LNCaP clone FGC (cell line): ENCODE data around the gene PGBD5.

Experiments used
- DNase-seq: peaks from one replicate; pipeline ENCODE4 v3.0.0-alpha.2; 2011; ENCODE audit warnings: low read depth
- H3K4me3 ChIP-seq: 2 replicates; pipeline ENCODE4 v1.5.1; 2011; ENCODE audit warnings: mild to moderate bottlenecking, low read depth, low read length, control low read depth
- TF ChIP-seq, protein P1 (sequence below): IDR thresholded peaks from 2 replicates; pipeline ENCODE4 v1.5.1; 2012; ENCODE audit warnings: mild to moderate bottlenecking; ENCODE audit not compliant: control insufficient read depth, insufficient read depth; ENCODE audit errors: extremely low read depth

PGBD5 gene

GRCh38 chr1:230384380-230385157, 41.6 kb downstream of the PGBD5 start:
- H3K4me3 ChIP-seq, result no peak overlapping the region
- no peak for DNase-seq
- TF ChIP-seq, protein P1, sequence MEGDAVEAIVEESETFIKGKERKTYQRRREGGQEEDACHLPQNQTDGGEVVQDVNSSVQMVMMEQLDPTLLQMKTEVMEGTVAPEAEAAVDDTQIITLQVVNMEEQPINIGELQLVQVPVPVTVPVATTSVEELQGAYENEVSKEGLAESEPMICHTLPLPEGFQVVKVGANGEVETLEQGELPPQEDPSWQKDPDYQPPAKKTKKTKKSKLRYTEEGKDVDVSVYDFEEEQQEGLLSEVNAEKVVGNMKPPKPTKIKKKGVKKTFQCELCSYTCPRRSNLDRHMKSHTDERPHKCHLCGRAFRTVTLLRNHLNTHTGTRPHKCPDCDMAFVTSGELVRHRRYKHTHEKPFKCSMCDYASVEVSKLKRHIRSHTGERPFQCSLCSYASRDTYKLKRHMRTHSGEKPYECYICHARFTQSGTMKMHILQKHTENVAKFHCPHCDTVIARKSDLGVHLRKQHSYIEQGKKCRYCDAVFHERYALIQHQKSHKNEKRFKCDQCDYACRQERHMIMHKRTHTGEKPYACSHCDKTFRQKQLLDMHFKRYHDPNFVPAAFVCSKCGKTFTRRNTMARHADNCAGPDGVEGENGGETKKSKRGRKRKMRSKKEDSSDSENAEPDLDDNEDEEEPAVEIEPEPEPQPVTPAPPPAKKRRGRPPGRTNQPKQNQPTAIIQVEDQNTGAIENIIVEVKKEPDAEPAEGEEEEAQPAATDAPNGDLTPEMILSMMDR, result no peak

DNA sequence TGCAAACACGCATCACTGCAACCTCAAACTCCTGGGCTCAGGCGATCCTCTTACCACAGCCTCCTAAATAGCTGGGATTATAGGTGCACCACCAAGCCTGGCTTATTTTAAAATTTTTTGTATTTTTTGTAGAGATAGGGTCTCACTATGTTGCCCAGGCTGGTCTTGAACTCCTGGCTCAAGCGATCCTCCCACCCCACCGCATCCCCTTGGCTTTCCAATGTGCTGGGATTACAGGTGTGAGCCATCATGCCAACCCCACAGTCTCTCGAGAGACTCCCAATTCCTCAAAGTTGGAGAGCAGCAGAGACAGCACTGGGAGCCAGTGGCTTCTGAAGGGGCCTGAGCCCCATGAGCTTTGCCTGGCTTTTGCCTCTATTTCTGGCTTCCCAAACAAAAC, 42.7 kb downstream of the PGBD5 start:
- no peak overlapping the region for H3K4me3 ChIP-seq
- DNase-seq, result no peak
- TF ChIP-seq, protein P1, result no peak

DNA sequence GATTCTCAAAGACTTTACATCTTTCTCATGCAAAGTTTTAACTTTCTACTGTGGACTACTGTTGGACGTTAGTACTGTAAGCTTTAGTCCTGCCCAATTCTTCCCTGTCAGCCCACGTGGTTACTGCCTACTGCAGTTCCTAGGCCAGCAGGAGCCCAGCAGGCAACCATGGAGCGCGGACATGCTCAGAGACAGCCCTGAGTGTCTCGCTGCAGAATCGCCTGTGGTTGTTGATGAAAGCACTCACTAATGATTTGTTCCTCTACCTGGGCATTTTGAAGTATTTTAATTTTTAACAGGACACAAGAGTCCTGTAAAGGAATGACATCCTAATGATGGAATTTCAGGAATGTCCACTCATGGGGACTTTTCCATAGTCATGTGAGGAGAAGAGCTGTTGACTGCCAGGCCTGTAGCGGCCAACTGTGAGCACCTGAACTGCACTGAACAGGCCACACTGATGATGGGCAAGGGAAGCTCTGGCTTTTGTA, 44.1 kb downstream of the PGBD5 start:
- DNase-seq, result peak; percentile 1
- H3K4me3 ChIP-seq, result no peak overlapping the region
- TF ChIP-seq, protein P1, result no peak

DNA sequence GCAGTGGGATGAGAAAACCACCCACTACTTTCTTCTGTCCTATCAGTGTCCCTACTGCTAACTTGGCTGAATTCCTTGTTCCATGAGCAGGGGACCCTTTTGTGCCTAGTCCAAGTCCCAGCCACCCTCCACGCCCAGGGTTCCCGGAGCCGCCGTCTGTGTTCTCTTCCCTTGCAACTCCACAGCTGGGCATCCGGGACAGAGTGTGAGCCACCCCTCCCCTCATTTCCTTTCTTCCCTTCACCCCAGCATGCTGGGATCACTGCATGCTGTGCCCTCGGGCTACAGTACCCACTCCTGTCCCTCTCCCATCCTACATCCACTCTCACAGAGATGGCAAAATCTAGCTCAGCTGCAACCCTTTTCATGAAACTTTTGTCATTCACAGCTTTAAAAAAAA, 44.5 kb downstream of the PGBD5 start:
- no peak overlapping the region for H3K4me3 ChIP-seq
- TF ChIP-seq, protein P1, result no peak
- no peak for DNase-seq

- H3K4me3 ChIP-seq, result no peak overlapping the region
- TF ChIP-seq, protein P1, result no peak
- DNase-seq, result peak; percentile 36
These were observed 45.1 kb downstream of the PGBD5 start for GRCh38 chr1:230381049-230381467.

DNA sequence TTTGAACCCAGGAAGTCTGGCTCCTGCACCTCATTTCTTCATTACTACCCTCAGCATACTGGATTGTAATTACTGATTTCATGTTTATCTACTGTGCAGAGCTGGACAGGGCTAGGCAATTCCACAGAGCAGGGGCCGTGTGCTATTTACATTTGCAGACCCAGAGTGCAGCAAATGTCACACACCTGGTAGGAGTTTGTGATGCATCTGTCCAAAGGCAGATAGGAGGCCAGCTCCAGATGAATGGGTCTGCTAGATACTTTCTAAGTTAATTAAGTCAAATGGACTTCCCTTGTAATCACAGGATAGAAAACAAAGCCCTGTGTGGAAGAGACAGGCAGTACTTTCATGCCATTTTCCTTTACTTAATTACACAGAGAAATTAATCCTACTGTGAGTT, 46.2 kb downstream of the PGBD5 start:
- TF ChIP-seq, protein P1, result no peak
- no peak for DNase-seq
- no peak overlapping the region for H3K4me3 ChIP-seq

DNA sequence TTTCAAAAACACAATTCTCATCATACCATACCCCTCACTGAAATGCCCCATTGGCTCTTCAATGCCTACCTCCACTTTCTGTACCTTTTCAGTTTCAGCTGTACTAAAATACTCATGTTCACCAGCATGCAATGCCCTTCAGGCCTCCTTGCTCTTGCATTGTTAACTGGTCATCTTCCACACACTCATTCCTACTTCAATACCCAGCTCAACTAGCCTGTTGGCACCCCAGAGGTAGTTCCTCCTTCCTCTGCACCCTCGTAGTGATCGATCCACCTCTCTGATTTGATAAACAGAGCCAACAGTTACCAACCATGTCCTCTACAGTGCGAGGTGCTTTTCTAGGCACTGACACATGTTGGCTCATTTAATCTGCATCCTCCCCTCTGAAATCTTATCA, 46.7 kb downstream of the PGBD5 start:
- DNase-seq, result no peak
- no peak overlapping the region for H3K4me3 ChIP-seq
- TF ChIP-seq, protein P1, result no peak
